DOHH2 (cell line): Measurements from ENCODE around the gene TBRG1.

Experiments
- CTCF ChIP-seq: fragments of 200-600 bp; sonication (generic); IDR thresholded peaks from one replicate; pipeline ENCODE4 v1.5.1; 2014; ENCODE audit warnings: antibody characterized with exemption, mild to moderate bottlenecking, low read depth, low read length; ENCODE audit not compliant: poor library complexity, severe bottlenecking
- EZH2phosphoT487 ChIP-seq: fragments of 200-600 bp; sonication (generic); IDR thresholded peaks from 2 replicates; pipeline ENCODE4 v1.6.1; 2017; ENCODE audit warnings: borderline replicate concordance, mild to moderate bottlenecking, antibody characterized with exemption, low read length, moderate library complexity, mixed read lengths

GRCh38 chr11:124635932-124636331 lies 13.3 kb downstream of the TBRG1 start:
- TF ChIP-seq CTCF (no peak), EZH2phosphoT487 (no peak)
